Epithelial cell of prostate (primary cell): ENCODE measurements around the gene PRKAR1A.
"Not testable (repeated sequence)": the region's sequence is repeated elsewhere in the genome, so short reads cannot be mapped to it uniquely, and the experiment has no call there.

Source experiments
- DNase-seq: peaks from one replicate; pipeline ENCODE4 v3.0.0-alpha.2; 2011; ENCODE audit warnings: low read depth, low spot score
- H3K27ac ChIP-seq: fragments of 450-650 bp; 2 replicates; pipeline ENCODE4 v1.5.1; 2017; ENCODE audit warnings: mild to moderate bottlenecking

Gene PRKAR1A

GRCh38 chr17:68509141-68510057, 2.8 kb upstream of the PRKAR1A start:
- H3K27ac ChIP-seq = peak overlapping the region; percentile 88

GRCh38 chr17:68511254-68511670, 968 bp upstream of the PRKAR1A start:
- H3K27ac ChIP-seq = peak overlapping the region; percentile 88
- DNase-seq = no peak

More at GRCh38 chr17:68509141-68510057, 2.8 kb upstream of the PRKAR1A start:
- DNase-seq = no peak

- H3K27ac ChIP-seq = peak overlapping the region; percentile 88
- no peak for DNase-seq
These were observed 471 bp upstream of the PRKAR1A start for GRCh38 chr17:68511671-68512246.

GRCh38 chr17:68512960-68513474, 787 bp downstream of the PRKAR1A start:
- peak overlapping the region; percentile 88 for H3K27ac ChIP-seq
- DNase-seq = no peak

- H3K27ac ChIP-seq = peak overlapping the region; percentile 88
- DNase-seq = no peak
These were observed 1.7 kb downstream of the PRKAR1A start for GRCh38 chr17:68513932-68514331.

- no peak for DNase-seq
- peak overlapping the region; percentile 88 for H3K27ac ChIP-seq
These were observed 2.8 kb downstream of the PRKAR1A start for GRCh38 chr17:68514831-68515635.

GRCh38 chr17:68516732-68517131, 4.5 kb downstream of the PRKAR1A start:
- DNase-seq = no peak
- no peak overlapping the region for H3K27ac ChIP-seq

- not testable (repeated sequence) for H3K27ac ChIP-seq, DNase-seq
These were observed 5.4 kb downstream of the PRKAR1A start for GRCh38 chr17:68517605-68518004.

GRCh38 chr17:68518063-68518815, 6.0 kb downstream of the PRKAR1A start:
- no peak for DNase-seq
- no peak overlapping the region for H3K27ac ChIP-seq

GRCh38 chr17:68519051-68519450, 6.8 kb downstream of the PRKAR1A start:
- H3K27ac ChIP-seq, DNase-seq: not testable (repeated sequence)

GRCh38 chr17:68519911-68520310, 7.7 kb downstream of the PRKAR1A start:
- no peak overlapping the region for H3K27ac ChIP-seq
- DNase-seq = no peak

- H3K27ac ChIP-seq = no peak overlapping the region
- DNase-seq = no peak
These were observed 10.0 kb downstream of the PRKAR1A start for GRCh38 chr17:68522266-68522665.

GRCh38 chr17:68526548-68526947, 14.3 kb downstream of the PRKAR1A start:
- H3K27ac ChIP-seq = no peak overlapping the region
- DNase-seq = no peak

- no peak overlapping the region for H3K27ac ChIP-seq
- no peak for DNase-seq
These were observed 15.1 kb downstream of the PRKAR1A start for GRCh38 chr17:68527314-68527713.

GRCh38 chr17:68531252-68531651, 19.0 kb downstream of the PRKAR1A start:
- no peak overlapping the region for H3K27ac ChIP-seq
- no peak for DNase-seq

GRCh38 chr17:68532826-68533225, 20.6 kb downstream of the PRKAR1A start:
- H3K27ac ChIP-seq = no peak overlapping the region

GRCh38 chr17:68533887-68534694, 21.9 kb downstream of the PRKAR1A start:
- DNase-seq = no peak
- H3K27ac ChIP-seq = no peak overlapping the region

More at GRCh38 chr17:68532826-68533225, 20.6 kb downstream of the PRKAR1A start:
- DNase-seq = no peak

- no peak overlapping the region for H3K27ac ChIP-seq
- DNase-seq = no peak
These were observed 22.5 kb downstream of the PRKAR1A start for GRCh38 chr17:68534695-68535088.

- H3K27ac ChIP-seq = no peak overlapping the region
- DNase-seq = no peak
These were observed 23.7 kb downstream of the PRKAR1A start for GRCh38 chr17:68535922-68536321.
